ENCODE results near the gene PCK1. TPM values are rescaled to one million over a fixed set of nuclear protein-coding genes. Genes with fewer than 3 reads are reported as not detected.
A peak's percentile ranks its signal among the peaks of the same experiment; 100 is the strongest.

PCK1 gene
- total and polyA plus RNA-seq, 2 donors from 2014 or later: 29.7 to 551 TPM

DNA sequence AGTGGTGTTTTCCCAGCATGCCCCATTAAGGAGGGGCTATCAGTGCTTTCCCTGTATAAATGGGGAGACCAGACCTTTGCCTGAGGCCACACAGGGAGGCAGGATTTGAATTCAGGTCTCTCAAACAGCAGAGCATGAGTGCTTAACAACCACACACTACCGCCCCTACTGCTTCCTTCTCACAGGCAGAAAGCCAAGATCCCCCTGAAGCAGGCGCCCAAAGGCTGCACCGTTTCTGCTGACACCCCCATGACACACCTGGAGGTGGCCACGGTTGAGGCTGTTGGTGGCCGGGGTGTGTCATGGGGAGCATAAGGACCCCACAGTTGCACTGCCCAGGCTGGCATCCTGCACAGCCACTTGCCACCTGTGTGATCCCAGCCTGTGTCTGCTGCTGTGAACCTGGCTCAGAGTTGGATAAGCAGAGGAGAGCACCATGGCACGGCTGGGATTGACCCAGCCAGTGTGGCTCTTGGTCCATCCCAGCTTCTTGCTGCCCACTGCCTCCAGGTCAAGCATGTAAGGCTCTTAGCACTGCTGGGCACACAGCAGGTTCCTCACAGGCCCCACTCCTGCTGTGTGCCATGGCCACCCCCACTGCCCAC lies 28.3 kb downstream of the PCK1 start:
- Histone ChIP-seq H3K27ac (ENCODE audit: low read depth in 2 of 2, low read length in 2 of 2) (peak overlapping the region; percentile 91 to 96), H3K4me1 (ENCODE audit: control insufficient read depth in 2 of 3, insufficient read depth in 2 of 3, low read depth in 1 of 3, low read length in 3 of 3) (peaks cover 0 to 53% (median 51%) of the 10 kb centered on the region in 3 donors), H3K9ac (ENCODE audit: low read length in 3 of 3) (peak overlapping the region in 2 of 3 donors; percentile 27 to 46), H3K9me3 (ENCODE audit: control insufficient read depth in 2 of 3, insufficient read depth in 1 of 3, low read length in 3 of 3) (peaks cover 0 to 3% (median 0%) of the 10 kb centered on the region in 3 donors), H3K27me3 (ENCODE audit: control insufficient read depth, insufficient read depth, low read length) (no peaks in the 10 kb centered on the region), H3K4me3 (ENCODE audit: low read length in 3 of 3) (peak overlapping the region in 1 of 3 donors; percentile 8), H3K36me3 (ENCODE audit: control insufficient read depth in 2 of 3, insufficient read depth in 3 of 3, low read length in 3 of 3) (no peaks in the 10 kb centered on the region)
- intact Hi-C loops (cut with DNase I): no loop called here
- FAIRE-seq (no peak), DNase-seq (peak in 1 of 5 donors; percentile 68)
- TF ChIP-seq, protein P1, sequence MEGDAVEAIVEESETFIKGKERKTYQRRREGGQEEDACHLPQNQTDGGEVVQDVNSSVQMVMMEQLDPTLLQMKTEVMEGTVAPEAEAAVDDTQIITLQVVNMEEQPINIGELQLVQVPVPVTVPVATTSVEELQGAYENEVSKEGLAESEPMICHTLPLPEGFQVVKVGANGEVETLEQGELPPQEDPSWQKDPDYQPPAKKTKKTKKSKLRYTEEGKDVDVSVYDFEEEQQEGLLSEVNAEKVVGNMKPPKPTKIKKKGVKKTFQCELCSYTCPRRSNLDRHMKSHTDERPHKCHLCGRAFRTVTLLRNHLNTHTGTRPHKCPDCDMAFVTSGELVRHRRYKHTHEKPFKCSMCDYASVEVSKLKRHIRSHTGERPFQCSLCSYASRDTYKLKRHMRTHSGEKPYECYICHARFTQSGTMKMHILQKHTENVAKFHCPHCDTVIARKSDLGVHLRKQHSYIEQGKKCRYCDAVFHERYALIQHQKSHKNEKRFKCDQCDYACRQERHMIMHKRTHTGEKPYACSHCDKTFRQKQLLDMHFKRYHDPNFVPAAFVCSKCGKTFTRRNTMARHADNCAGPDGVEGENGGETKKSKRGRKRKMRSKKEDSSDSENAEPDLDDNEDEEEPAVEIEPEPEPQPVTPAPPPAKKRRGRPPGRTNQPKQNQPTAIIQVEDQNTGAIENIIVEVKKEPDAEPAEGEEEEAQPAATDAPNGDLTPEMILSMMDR (IDR thresholded peaks at IDR 0.05; ENCODE audit: borderline replicate concordance, extremely low read depth, insufficient read depth): no peak

- Histone ChIP-seq H3K27me3 (ENCODE audit: control insufficient read depth, insufficient read depth, low read length) (no peaks in the 10 kb centered on the region), H3K4me1 (ENCODE audit: control insufficient read depth in 2 of 3, insufficient read depth in 2 of 3, low read depth in 1 of 3, low read length in 3 of 3) (peaks cover 0 to 48% (median 48%) of the 10 kb centered on the region in 3 donors), H3K9me3 (ENCODE audit: control insufficient read depth in 2 of 3, insufficient read depth in 1 of 3, low read length in 3 of 3) (peaks cover 0 to 3% (median 0%) of the 10 kb centered on the region in 3 donors), H3K9ac (ENCODE audit: low read length in 3 of 3) (peak overlapping the region in 1 of 3 donors; percentile 57), H3K36me3 (ENCODE audit: control insufficient read depth in 2 of 3, insufficient read depth in 3 of 3, low read length in 3 of 3) (no peaks in the 10 kb centered on the region), H3K27ac (ENCODE audit: low read depth in 2 of 2, low read length in 2 of 2) (peak overlapping the region; percentile 91 to 96), H3K4me3 (ENCODE audit: low read length in 3 of 3) (peak overlapping the region in 1 of 3 donors; percentile 8)
- TF ChIP-seq, protein P1 (IDR thresholded peaks at IDR 0.05; ENCODE audit: borderline replicate concordance, extremely low read depth, insufficient read depth): no peak
- DNase-seq: peak; percentile 61 to 86 (median 72)
- intact Hi-C loops (cut with DNase I): no loop called here
- FAIRE-seq: peak; percentile 25
These were observed 29.0 kb downstream of the PCK1 start for GRCh38 chr20:57589728-57590484.

- Histone ChIP-seq H3K4me1 (ENCODE audit: control insufficient read depth in 2 of 3, insufficient read depth in 2 of 3, low read depth in 1 of 3, low read length in 3 of 3) (peaks cover 0 to 43% (median 41%) of the 10 kb centered on the region in 3 donors), H3K9ac (ENCODE audit: low read length in 3 of 3) (peak overlapping the region in 1 of 3 donors; percentile 57), H3K27ac (ENCODE audit: low read depth in 2 of 2, low read length in 2 of 2) (peak overlapping the region; percentile 91 to 96), H3K9me3 (ENCODE audit: control insufficient read depth in 2 of 3, insufficient read depth in 1 of 3, low read length in 3 of 3) (peaks cover 0 to 3% (median 0%) of the 10 kb centered on the region in 3 donors), H3K4me3 (ENCODE audit: low read length in 3 of 3) (no peak overlapping the region), H3K36me3 (ENCODE audit: control insufficient read depth in 2 of 3, insufficient read depth in 3 of 3, low read length in 3 of 3) (no peaks in the 10 kb centered on the region), H3K27me3 (ENCODE audit: control insufficient read depth, insufficient read depth, low read length) (no peaks in the 10 kb centered on the region)
- intact Hi-C loops (cut with DNase I): no loop called here
- DNase-seq (peak in 1 of 5 donors; percentile 63), FAIRE-seq (no peak)
- TF ChIP-seq, protein P1 (IDR thresholded peaks at IDR 0.05; ENCODE audit: borderline replicate concordance, extremely low read depth, insufficient read depth): no peak
These were observed 29.8 kb downstream of the PCK1 start for GRCh38 chr20:57590485-57591288.

All from kidney (tissue), 14 donors.